Stimulated activated CD8-positive, alpha-beta memory T cell treated with anti-CD3 and anti-CD28 coated beads, Interleukin-2, amount 100 ng/mL, for 48 hours (primary cell): ENCODE data around the gene DTNB.

ENCODE experiments used
- DNase-seq, 2 donors: peaks; one replicate each; pipeline ENCODE4 v3.0.0-alpha.2; 2020; ENCODE audit warnings: low read depth in 2 of 2

DTNB gene

GRCh38 chr2:25369876-25370275 is 303.5 kb downstream of the DTNB start:
- DNase-seq: no peak

GRCh38 chr2:25369439-25369838 is 303.9 kb downstream of the DTNB start:
- no peak for DNase-seq

GRCh38 chr2:25368660-25369059 is 304.7 kb downstream of the DTNB start:
- DNase-seq: no peak

- DNase-seq: no peak
Measured at GRCh38 chr2:25367296-25367695, 306.1 kb downstream of the DTNB start.

DNA sequence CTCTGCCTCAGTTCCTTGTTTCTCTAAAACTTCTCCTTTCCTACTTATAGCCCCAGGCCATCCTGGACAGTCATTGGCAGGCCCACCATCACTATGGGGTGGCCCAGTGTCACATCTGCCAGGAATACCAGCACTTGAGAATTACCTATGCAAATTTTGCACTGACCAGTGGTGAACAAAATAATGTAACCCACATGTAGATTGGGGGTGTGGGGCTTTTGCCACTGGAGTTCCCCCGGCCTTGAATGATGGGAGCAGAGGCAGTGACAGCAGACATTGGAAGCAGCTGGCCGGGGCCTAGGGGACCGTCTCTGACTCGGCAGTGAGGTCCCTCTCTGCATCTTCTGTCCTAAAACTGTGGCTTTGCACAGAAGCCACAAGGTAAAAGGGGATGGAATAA is 306.7 kb downstream of the DTNB start:
- no peak for DNase-seq

DNA sequence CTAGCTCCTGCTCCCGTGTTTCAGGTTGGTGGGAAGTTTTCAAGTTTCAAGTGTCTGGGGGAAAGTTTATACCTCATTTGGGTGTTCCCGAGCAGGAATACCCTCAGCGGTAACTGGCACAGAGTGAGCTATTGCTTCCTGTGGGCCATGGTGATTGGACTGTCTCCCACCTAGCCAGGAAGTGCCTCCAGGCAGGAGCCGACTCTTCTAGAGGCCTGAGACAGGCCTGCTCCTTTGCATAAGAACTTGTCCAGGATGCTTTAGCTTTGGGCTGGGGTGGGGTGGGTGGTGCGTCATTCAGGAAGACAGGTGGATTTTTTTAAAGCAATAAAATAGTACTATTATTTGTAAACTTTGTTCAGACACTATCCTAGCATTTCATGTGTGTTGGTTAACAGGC is 308.1 kb downstream of the DTNB start:
- no peak for DNase-seq

DNA sequence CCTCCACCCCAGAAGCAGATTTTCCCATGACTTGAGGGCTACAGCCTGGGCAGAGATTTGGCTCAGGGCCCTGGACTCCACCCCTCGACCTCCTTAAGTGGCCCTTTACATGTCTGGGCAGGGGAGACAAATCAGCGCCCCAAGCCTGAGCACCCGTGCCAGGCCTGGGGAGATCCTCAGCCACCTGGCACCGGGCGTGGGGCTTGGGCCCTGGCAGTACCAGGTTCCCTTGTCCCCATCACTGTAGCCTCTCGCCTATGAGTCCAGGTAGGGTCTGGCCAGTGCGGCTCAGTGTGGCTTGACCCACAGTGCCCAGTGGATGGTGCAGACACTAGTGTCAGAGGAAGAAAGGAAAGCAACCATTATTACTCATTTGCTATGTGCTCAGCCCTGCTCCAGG is 309.6 kb downstream of the DTNB start:
- DNase-seq: no peak

- DNase-seq: no peak
Measured at GRCh38 chr2:25362434-25363145, 310.8 kb downstream of the DTNB start.

GRCh38 chr2:25362049-25362433 is 311.3 kb downstream of the DTNB start:
- DNase-seq: peak; percentile 91 to 94

DNA sequence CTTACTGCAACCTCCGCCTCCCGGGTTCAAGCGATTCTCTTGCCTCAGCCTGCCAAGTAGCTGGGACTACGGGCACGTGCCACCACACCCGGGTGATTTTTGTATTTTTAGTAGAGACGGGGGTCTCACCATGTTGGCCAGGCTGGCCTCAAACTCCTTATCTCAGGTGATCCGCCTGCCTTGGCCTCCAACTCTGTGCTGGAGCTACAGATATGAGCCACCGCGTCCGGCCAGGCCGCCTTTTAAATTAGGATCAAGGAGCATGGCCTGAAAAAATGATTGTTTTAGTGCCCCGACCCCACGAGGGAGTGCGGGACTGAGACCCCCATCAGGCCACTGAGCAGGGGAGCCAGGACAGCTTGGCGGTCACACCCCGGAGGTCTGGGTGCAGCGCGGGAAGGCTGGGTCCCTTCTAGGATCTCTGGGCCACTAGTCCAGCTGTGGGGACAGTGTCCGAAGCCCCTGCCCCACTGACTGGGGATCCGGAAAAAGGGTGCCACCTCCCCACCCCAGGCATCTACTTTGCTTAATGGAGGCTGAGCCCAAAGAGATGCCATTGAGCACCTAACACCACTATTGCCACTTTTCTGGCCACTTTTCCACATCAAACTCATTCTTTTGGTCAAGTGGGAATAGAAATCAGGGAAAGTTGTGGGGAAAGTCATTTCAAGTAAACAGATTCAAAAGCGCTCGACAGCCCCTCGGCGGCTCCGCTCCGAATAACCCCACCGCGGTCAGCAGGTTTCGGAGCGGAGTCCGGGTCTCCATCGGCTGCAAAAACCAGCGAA is 311.9 kb downstream of the DTNB start:
- no peak for DNase-seq

- DNase-seq: no peak
Measured at GRCh38 chr2:25358836-25359235, 314.5 kb downstream of the DTNB start.

DNA sequence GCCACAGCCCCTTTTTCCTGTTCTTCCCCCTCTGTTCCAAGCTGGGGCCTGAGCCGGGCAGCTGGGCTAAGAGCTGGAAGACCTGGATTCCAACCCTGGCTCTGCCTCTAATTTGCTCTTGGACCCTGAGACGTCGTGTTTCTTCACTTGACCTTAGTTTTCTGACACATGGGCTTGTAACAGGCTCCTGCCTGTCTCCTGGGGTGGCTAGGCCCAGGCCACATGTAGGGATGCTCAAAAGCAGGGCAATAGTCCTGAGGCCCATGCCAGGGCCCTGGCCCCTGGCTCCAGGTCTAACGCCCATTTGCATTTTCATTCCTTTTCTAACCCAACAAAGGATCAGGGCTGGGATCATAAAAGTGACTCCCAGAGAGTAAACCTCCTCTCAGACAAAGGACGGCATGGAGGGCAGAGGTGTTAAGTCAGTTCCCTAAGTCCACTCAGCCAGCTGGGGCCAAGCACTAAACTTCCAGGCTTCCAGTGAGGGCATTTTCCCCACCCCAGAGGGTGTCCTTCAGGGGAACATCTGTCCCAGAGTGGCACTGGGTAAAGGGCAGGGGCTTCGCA is 315.0 kb downstream of the DTNB start:
- no peak for DNase-seq

- no peak for DNase-seq
Measured at GRCh38 chr2:25356088-25356487, 317.3 kb downstream of the DTNB start.

GRCh38 chr2:25355270-25355669 is 318.1 kb downstream of the DTNB start:
- DNase-seq: no peak

DNA sequence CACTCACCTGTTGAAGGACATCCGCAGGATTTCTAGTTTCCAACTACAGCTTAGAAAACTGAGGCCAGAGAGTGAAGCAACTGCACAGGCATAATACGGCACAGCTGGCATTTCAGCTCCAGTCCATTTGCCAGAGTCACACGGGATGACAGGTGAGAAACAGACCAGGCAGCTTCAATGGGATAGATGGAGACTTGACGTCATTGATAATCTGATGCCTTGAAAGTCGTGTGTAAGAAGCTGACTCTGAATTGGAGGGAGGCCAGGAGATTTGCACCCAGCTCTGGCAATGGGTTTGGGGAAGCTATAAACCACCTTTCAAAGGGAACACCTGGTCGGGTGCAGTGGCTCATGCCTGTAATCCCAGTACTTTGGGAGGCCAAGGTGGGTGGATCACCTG is 319.3 kb downstream of the DTNB start:
- no peak for DNase-seq

DNA sequence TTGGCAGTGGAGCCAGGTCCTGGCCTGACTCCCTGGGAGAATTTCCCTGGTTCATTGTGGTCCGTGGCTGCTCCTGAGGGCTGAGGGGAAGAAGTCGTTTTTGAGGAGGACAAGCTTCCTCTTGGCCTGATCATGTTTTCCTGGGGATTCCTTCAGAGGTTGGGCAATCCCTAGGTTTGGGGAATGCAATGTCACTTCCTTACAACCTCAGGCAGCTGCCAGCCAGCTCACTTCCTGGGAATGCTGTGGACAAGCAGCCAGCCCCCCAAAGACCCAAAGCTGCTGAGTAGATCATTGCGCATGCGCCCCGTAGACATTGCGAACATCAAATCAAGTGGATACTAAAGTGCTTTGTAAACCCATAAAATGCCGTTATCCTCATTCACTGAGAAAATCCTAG is 324.0 kb downstream of the DTNB start:
- no peak for DNase-seq

GRCh38 chr2:25347846-25348245 is 325.5 kb downstream of the DTNB start:
- no peak for DNase-seq

DNA sequence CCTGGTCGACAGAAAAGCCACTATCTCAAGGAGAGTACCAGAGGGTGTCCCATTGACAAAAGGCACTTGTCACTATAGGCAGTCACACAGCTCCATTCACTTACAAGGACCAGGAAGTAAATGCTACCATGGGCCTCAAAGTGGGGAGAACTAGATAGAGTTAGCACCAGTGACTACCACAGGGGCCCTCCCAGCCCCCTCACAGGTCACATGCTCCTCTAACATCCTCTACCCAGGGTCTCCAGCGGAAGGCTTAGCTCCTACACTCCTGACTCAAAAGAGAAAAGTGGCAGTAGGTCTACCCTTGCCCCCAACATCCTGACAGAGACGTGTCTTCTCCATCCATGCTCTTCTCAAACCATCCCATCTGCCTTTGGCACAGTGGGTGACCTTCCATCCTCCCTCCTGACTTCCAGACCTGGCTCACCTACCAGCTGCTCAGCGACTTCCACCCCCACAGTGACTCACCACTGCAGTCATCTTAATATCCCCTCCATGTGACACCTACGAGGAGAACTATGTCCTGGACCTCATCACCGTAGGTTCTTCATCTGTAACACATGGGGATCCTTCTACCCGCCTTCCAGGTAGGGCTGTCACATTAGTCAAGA is 326.1 kb downstream of the DTNB start:
- DNase-seq: no peak

DNA sequence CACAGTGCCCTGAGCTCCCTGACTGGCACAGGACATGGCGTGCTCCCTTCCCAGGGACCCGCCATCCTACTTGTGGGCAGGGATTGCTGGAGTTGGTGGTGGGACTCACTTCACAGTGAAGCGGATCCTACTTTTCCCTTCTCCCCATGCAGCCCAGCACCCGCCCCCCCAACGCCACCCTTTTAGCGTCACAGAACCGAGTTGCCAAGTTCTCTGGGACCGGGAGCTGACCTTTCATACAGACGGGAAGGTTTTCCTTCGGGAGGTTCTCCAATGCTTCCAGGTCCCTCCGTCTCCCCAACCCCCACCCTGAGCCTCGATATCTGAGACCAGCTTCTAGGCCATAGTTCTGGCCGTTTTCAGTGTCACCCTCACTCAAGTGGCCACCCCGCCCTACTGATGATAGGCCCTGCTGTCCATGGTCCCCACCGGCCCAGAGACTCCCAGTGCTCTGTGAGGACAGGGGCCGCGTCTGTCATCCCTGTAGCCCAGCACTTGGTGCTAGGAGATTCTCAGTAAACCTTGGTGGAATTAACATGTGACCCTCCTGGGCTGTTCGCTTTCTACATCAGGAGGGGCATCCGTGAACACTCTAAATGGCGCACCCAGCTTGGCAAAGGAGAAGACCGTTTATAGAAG is 330.1 kb downstream of the DTNB start:
- no peak for DNase-seq

DNA sequence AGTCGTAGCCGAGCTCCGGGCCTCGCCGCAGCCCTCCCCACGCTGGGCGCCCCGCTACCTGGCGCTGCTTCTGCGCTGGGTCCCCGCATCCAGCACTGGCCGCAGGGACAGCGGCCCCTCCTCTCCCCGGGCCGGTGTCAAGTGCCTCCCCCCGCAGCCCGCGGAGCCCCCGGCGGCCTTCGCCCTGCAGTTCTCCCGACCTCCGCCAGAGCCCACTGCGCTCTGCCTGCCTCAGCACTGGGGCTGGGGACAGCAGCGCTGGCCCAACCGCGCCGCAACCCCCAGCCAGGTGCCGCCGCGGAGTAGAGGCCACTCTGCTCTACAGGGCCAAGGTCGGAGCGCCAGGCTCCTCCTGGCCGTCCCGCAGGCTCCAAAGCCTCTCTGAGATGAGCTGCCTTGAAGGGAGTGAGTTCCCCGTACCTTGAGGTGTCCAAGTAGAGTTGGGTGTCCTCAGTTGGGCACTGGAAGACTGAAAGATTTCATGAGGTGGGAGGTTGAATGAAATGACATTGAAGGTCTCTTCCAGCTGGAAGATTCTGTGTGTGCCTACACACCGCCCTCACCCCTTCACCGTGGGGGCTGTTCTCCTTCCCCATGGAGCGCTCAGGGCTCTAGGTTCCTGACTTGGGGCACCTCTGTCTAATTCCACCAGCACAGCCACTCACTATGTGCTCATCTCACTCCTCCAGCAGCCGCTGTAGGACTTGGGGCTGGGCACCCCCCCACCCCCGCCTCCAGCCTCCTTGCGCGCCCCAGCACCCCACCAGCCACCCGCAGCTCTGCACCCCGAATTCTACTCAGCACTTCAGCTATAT is 330.8 kb downstream of the DTNB start:
- DNase-seq: peak; percentile 72 to 78

DNA sequence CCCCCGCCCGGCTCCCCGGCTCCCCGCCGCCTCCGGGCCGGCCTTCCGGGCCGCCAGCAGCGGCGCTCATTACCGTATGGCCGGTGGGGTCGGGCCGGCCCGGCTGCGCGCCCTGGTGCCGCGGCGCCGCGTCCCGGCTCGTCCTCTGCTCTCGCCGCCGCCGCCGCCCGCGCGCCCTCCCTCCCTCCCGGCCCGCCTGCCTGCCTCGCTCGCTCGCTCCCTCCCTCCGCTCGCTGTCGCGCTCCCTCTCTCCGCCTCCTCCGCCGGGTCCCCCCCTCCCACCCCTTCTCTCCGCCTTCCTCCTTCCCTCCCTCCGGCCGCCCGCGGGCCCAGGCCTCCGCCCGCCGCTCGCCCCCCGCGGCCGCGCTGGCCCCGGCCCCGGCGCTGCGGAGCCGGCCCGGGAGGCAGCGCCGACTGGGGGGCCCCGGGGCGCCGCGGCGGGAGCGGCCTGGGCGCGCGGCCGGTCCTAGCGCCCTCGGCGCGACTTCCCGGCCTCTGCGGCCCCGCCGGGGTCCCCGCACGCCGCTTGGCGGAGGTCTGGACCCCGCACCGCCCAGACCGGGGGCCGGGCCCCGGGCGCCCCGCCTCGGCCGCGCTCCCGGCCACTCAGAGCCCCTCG is 331.5 kb downstream of the DTNB start, which contains the start of gene DNMT3A:
Gene DNMT3A (minus strand): TSS at position 173 of the 619 bp plus-strand sequence. CDS start 27,941 bp downstream, outside the sequence.
- DNase-seq: peak in 1 of 2 donors; percentile 61
